HepG2 (cell line): ENCODE data around the gene SLC22A23. TPM values are rescaled to one million over a fixed set of nuclear protein-coding genes. Genes with fewer than 3 reads are reported as not detected.

ENCODE experiments used
- ATAC-seq: fragments of 200-7000 bp; cut with Tn5 transposase; 3 replicates; pipeline ENCODE4 v1.9.1; 2020; ENCODE audit warnings: mild to moderate bottlenecking, moderate library complexity
- BruUV-seq: library from RNA; stranded (reverse); fragments of 400-500 nt; replicated peaks from 2 replicates; lab custom pipeline; 2021; lab: Mats Ljungman, UMichigan
- CTCF ChIA-PET: fragments of 300-600 bp; formaldehyde crosslinking; extraction: SDS; loops from one replicate; lab custom pipeline; 2021; ENCODE audit warnings: low total read pairs, inconsistent platforms, low intra/inter-chr PET ratio; lab: Yijun Ruan, JAX
- POLR2A ChIA-PET: fragments of 350-600 bp; sonication (Branson Sonifier 250); formaldehyde crosslinking; loops from one replicate; lab custom pipeline; 2020; ENCODE audit warnings: antibody characterized with exemption, inconsistent platforms; lab: Yijun Ruan, JAX
- DNase-seq: peaks from one replicate; pipeline ENCODE4 v3.0.0-alpha.2; 2015; ENCODE audit warnings: low spot score
- FAIRE-seq: peaks from 3 replicates; lab custom pipeline; 2011; peaks lifted over from hg19 to GRCh38; lab: Jason Lieb, UNC
- H2AFZ ChIP-seq: one replicate; pipeline ENCODE4 v1.6.1; 2011; ENCODE audit warnings: low read length, inconsistent platforms
- H3K27ac ChIP-seq: fragments of 300-600 bp; 3 replicates; pipeline ENCODE4 v1.8.0; 2011; ENCODE audit warnings: mixed run types, mild to moderate bottlenecking, mixed read lengths, low read length, inconsistent platforms; ENCODE audit not compliant: insufficient read depth; ENCODE audit errors: extremely low read length
- H3K27me3 ChIP-seq, 2 experiments: fragments of 200-600 bp in 1 of 2; 2 replicates in 1 of 2; 3 replicates in 1 of 2; pipeline versions ENCODE4 v1.6.0 to v1.8.0; 2011; ENCODE audit warnings: low read length in 2 of 2, mild to moderate bottlenecking in 2 of 2, moderate library complexity in 2 of 2, inconsistent platforms in 1 of 2; ENCODE audit not compliant: insufficient read depth in 2 of 2, control insufficient read depth in 1 of 2
- H3K36me3 ChIP-seq, 2 experiments: fragments of 200-600 bp in 1 of 2; replicated peaks in 1 of 2; 2 replicates in 1 of 2; 3 replicates in 1 of 2; pipeline versions ENCODE4 v1.5.1 to v1.8.0; 2011; ENCODE audit warnings: low read length in 2 of 2, inconsistent platforms in 1 of 2; ENCODE audit not compliant: insufficient read depth in 2 of 2, control insufficient read depth in 1 of 2
- H3K4me1 ChIP-seq: 2 replicates; pipeline ENCODE4 v1.5.1; 2012; ENCODE audit warnings: low read length, inconsistent platforms; ENCODE audit not compliant: insufficient read depth
- H3K4me2 ChIP-seq: 2 replicates; pipeline ENCODE4 v1.6.0; 2011; ENCODE audit warnings: low read depth, low read length, inconsistent platforms
- H3K4me3 ChIP-seq, 3 experiments: fragments of 200-600 bp in 1 of 3; sonication (generic), shearing (Covaris generic) in 1 of 3; replicated peaks in 1 of 3; 2 replicates each; pipeline ENCODE4 v1.5.1; 2011 to 2016; ENCODE audit warnings: low read length in 3 of 3, inconsistent platforms in 2 of 3, low read depth in 2 of 3, mild to moderate bottlenecking in 2 of 3, control low read depth in 1 of 3, mixed read lengths in 1 of 3; ENCODE audit not compliant: insufficient read depth in 1 of 3
- H3K79me2 ChIP-seq: one replicate; pipeline ENCODE4 v1.6.1; 2011; ENCODE audit warnings: low read length, inconsistent platforms; ENCODE audit not compliant: insufficient read depth
- H3K9ac ChIP-seq: 2 replicates; pipeline ENCODE4 v1.6.0; 2011; ENCODE audit warnings: mild to moderate bottlenecking, low read depth, low read length, inconsistent platforms; ENCODE audit not compliant: insufficient read depth
- H3K9me3 ChIP-seq: 2 replicates; pipeline ENCODE4 v1.5.1; 2012; ENCODE audit warnings: mild to moderate bottlenecking, low read length
- H4K20me1 ChIP-seq: 2 replicates; pipeline ENCODE4 v1.6.0; 2011; ENCODE audit warnings: inconsistent platforms, mild to moderate bottlenecking, low read length, moderate library complexity; ENCODE audit not compliant: insufficient read depth
- CCAR2 ChIP-seq: fragments of 200-400 bp; formaldehyde crosslinking; optimal IDR thresholded peaks from 2 replicates; pipeline ENCODE3; 2018; ENCODE audit warnings: low read depth, mild to moderate bottlenecking, low read length, moderate library complexity
- MAFK ChIP-seq, 2 experiments: IDR thresholded peaks in 1 of 2; conservative IDR thresholded peaks in 1 of 2; 2 replicates each; pipeline ENCODE4 v1.6.1; 2011; ENCODE audit warnings: improper control_type of control experiment in 2 of 2, low read length in 2 of 2
- ZNF572 ChIP-seq: sonication (generic); formaldehyde crosslinking; IDR thresholded peaks from 2 replicates; pipeline ENCODE4 v1.5.1; 2020; ENCODE audit warnings: mild to moderate bottlenecking, missing genetic modification reagents
- ZNF709 ChIP-seq: sonication (generic); formaldehyde crosslinking; IDR thresholded peaks from 2 replicates; pipeline ENCODE4 v1.5.0; 2020; ENCODE audit warnings: mild to moderate bottlenecking, missing genetic modification reagents
- ZNF766 ChIP-seq: sonication (generic); formaldehyde crosslinking; IDR thresholded peaks from 2 replicates; pipeline ENCODE4 v1.5.0; 2020; ENCODE audit warnings: missing genetic modification reagents, borderline replicate concordance
- WGBS: methylation state at CpG from one replicate; pipeline ENCODE4 v1.1.6; 2017; ENCODE audit warnings: low lambda C conversion rate; 5-methylcytosine and 5-hydroxymethylcytosine counted together
- in situ Hi-C: cut with HindIII; loops from 2 replicates; pipeline ENCODE4 v1.10.0; 2017; ENCODE audit warnings: low pct_unique_long_range_greater_than_20kb; ENCODE audit not compliant: extremely low pct_ligation_motif_present
- intact Hi-C: fragments of 100-400 bp; cut with micrococcal nuclease; formaldehyde crosslinking; loops from one replicate; pipeline ENCODE4 v1.10.0; 2022; ENCODE audit not compliant: unreplicated experiment
- polyA plus RNA-seq, 8 experiments: library from polyadenylated mRNA; depleted of rRNA in 3 of 8; stranded (reverse) in 7 of 8; unstranded in 1 of 8; fragments of >200 nt; fragmentation: Illumina TruSeq in 4 of 8; extraction: Trizol in 4 of 8; gene quantifications; 2 replicates each; pipeline versions ENCODE4 v1.2.1 to v1.2.3, GENCODE V29; 2011 to 2016; ENCODE audit warnings: low read depth in 4 of 8, missing spikeins in 1 of 8, mixed read lengths in 1 of 8; ENCODE audit not compliant: insufficient read depth in 1 of 8
- total RNA-seq, 5 experiments: library from RNA; depleted of rRNA; stranded (reverse); fragments of >200 nt; fragmentation: Illumina TruSeq; extraction: Trizol; gene quantifications; 2 replicates each; pipeline ENCODE4 v1.2.3, GENCODE V29; 2016; ENCODE audit warnings: low read depth in 1 of 5
- TF ChIP-seq, protein P1 (sequence below): sonication (generic); formaldehyde crosslinking; conservative IDR thresholded peaks from 2 replicates; pipeline ENCODE4 v1.8.0; 2022; ENCODE audit warnings: low read depth, missing genetic modification reagents
- TF ChIP-seq, protein P2 (sequence below): sonication (generic); formaldehyde crosslinking; IDR thresholded peaks from 2 replicates; pipeline ENCODE4 v1.5.0; 2020; ENCODE audit warnings: missing genetic modification reagents, mild to moderate bottlenecking, borderline replicate concordance

Gene SLC22A23
- total and polyA plus RNA-seq, 2 of the 13 experiments (the other 11 are each of a cell fraction or from before 2014, with no cell fraction given), result 11.8 to 17.5 TPM

DNA sequence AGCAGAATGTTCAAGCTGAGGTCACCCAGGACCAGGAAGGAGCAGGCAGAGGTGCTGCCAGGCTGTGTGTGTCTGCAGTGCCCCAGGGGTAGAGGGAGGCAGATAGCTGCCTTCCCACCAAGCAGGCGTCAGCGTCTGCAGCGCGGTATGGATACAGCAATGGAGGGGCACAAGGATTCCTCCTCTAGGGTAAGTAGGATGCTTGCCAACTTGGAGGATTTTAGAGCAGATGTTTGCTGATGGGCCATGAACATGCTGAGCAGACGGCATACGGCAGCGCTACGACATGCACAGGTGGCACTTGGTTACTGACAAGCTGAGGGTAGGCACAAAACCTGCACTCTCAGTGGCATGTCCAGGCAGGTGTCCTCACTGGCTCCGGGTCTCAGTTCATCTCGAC is 150.0 kb downstream of the SLC22A23 start:
- H3K36me3 ChIP-seq, result peaks cover 23 to 57% of the 10 kb centered on the region in 2 experiments
- H3K27me3 ChIP-seq, result no peaks in the 10 kb centered on the region
- POLR2A ChIA-PET, result no interaction called here
- no TSS peak for BruUV-seq
- no peak overlapping the region for H3K4me2 ChIP-seq
- no peak overlapping the region for H3K4me3 ChIP-seq
- H4K20me1 ChIP-seq, result no peaks in the 10 kb centered on the region
- 98% methylated on average over 10 of the region's 10 CpGs for WGBS
- no peak overlapping the region for H2AFZ ChIP-seq
- H3K79me2 ChIP-seq, result no peaks in the 10 kb centered on the region
- no peaks in the 10 kb centered on the region for H3K9me3 ChIP-seq
- CTCF ChIA-PET, result no interaction called here
- intact Hi-C loops, result no loop called here
- in situ Hi-C loops, result no loop called here
- ATAC-seq (no peak), FAIRE-seq (no peak), DNase-seq (no peak)
- H3K4me1 ChIP-seq, result no peaks in the 10 kb centered on the region
- H3K27ac ChIP-seq, result no peak overlapping the region
- no peak overlapping the region for H3K9ac ChIP-seq
- TF ChIP-seq, protein P1, sequence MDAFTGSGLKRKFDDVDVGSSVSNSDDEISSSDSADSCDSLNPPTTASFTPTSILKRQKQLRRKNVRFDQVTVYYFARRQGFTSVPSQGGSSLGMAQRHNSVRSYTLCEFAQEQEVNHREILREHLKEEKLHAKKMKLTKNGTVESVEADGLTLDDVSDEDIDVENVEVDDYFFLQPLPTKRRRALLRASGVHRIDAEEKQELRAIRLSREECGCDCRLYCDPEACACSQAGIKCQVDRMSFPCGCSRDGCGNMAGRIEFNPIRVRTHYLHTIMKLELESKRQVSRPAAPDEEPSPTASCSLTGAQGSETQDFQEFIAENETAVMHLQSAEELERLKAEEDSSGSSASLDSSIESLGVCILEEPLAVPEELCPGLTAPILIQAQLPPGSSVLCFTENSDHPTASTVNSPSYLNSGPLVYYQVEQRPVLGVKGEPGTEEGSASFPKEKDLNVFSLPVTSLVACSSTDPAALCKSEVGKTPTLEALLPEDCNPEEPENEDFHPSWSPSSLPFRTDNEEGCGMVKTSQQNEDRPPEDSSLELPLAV (CRISPR knock-in tag), result 0 out of 2 replicates have a peak, but pooled peaks have one; percentile 36
- TF ChIP-seq ZNF572, result no peak
- TF ChIP-seq, protein P2, sequence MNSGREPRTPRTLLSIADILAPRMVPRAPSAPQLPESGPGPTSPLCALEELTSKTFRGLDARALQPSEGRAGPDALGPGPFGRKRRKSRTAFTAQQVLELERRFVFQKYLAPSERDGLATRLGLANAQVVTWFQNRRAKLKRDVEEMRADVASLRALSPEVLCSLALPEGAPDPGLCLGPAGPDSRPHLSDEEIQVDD, result 0 out of 2 replicates have a peak, but pooled peaks have one; percentile 21

DNA sequence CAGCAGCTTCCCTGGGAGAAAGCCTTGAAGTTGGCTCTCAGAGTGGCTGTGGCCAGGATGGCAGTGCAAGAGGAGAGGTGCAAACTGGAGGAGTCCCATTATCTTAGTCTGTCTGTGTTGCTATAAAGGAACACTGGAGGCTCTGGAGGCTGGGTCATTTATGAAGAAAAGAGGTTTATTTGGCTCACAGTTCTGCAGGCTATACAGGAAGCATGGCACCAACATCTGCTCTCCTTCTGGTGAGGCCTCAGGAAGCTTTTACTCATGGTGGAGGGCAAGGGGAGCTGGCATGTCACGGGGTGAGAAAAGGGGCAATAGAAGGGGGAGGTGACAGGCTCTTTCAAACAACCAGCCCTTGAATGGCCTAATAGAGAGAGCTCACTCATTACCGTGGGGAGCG is 151.0 kb downstream of the SLC22A23 start:
- no peak overlapping the region for H3K27ac ChIP-seq
- FAIRE-seq (no peak), ATAC-seq (no peak), DNase-seq (no peak)
- peaks cover 26 to 54% of the 10 kb centered on the region in 2 experiments for H3K36me3 ChIP-seq
- TF ChIP-seq ZNF709 (CRISPR knock-in tag) (no peak), MAFK (conservative IDR thresholded peaks at IDR 0.05 in 1 of 2, IDR thresholded peaks at IDR 0.05 in 1 of 2; ENCODE audit: low read length in 2 of 2) (no peak), ZNF766 (CRISPR knock-in tag) (peak; percentile 47; the same call in 1 of the 2 replicates), CCAR2 (no peak)
- H3K9ac ChIP-seq, result no peak overlapping the region
- H3K4me3 ChIP-seq, result no peak overlapping the region
- no TSS peak for BruUV-seq
- in situ Hi-C loops (no loop called here), intact Hi-C loops (no loop called here)
- CTCF ChIA-PET, result no interaction called here
- H3K4me2 ChIP-seq, result no peak overlapping the region
- H4K20me1 ChIP-seq, result no peaks in the 10 kb centered on the region
- H3K4me1 ChIP-seq, result no peaks in the 10 kb centered on the region
- POLR2A ChIA-PET, result no interaction called here
- 100% methylated on average over 3 of the region's 3 CpGs for WGBS
- H3K79me2 ChIP-seq, result no peaks in the 10 kb centered on the region
- H3K27me3 ChIP-seq, result no peaks in the 10 kb centered on the region
- H3K9me3 ChIP-seq, result no peaks in the 10 kb centered on the region
- H2AFZ ChIP-seq, result no peak overlapping the region
